HepG2 (cell line): ENCODE measurements around the gene TRPV2. TPM values are rescaled to one million over a fixed set of nuclear protein-coding genes. Genes with fewer than 3 reads are reported as not detected.

Experiments
- ATF6 ChIP-seq: sonication (generic); formaldehyde crosslinking; conservative IDR thresholded peaks from 2 replicates; pipeline ENCODE4 v1.4.0; 2020; ENCODE audit warnings: missing genetic modification reagents
- ATF7 ChIP-seq, 2 experiments: fragments of 450-650 bp in 1 of 2; sonication (generic) in 1 of 2; formaldehyde crosslinking in 1 of 2; IDR thresholded peaks; 2 replicates each; pipeline versions ENCODE4 v1.4.0 to v1.6.1; 2016 to 2020; ENCODE audit warnings: antibody characterized with exemption in 1 of 2, mild to moderate bottlenecking in 1 of 2, missing genetic modification reagents in 1 of 2
- BATF2 ChIP-seq: sonication (generic); formaldehyde crosslinking; IDR thresholded peaks from 2 replicates; pipeline ENCODE4 v1.8.0; 2022; ENCODE audit warnings: mild to moderate bottlenecking, missing genetic modification reagents, moderate library complexity
- CTCF ChIP-seq: sonication (generic); formaldehyde crosslinking; IDR thresholded peaks from 2 replicates; pipeline ENCODE4 v1.5.0; 2020; ENCODE audit warnings: mild to moderate bottlenecking, missing genetic modification reagents, moderate library complexity
- ELF1 ChIP-seq: sonication (generic); formaldehyde crosslinking; IDR thresholded peaks from 2 replicates; pipeline ENCODE4 v1.4.0; 2020; ENCODE audit warnings: missing genetic modification reagents
- ELK4 ChIP-seq: sonication (generic); formaldehyde crosslinking; IDR thresholded peaks from 2 replicates; pipeline ENCODE4 v1.9.0; 2021; ENCODE audit warnings: missing genetic modification reagents, borderline replicate concordance
- FIP1L1 ChIP-seq: fragments of 200-400 bp; formaldehyde crosslinking; IDR thresholded peaks from 2 replicates; pipeline ENCODE4 v1.6.1; 2018; ENCODE audit warnings: low read depth, mild to moderate bottlenecking, low read length, moderate library complexity, borderline replicate concordance; ENCODE audit not compliant: insufficient read depth
- GABPA ChIP-seq, 2 experiments: IDR thresholded peaks; 2 replicates each; pipeline ENCODE4 v1.6.1; 2011 to 2016; ENCODE audit warnings: low read depth in 2 of 2, low read length in 1 of 2, missing biosample characterization in 1 of 2, missing genetic modification characterization in 1 of 2
- IRF2 ChIP-seq: IDR thresholded peaks from 2 replicates; pipeline ENCODE4 v1.6.1; 2018; ENCODE audit warnings: missing genetic modification reagents, missing compliant biosample characterization
- RBAK ChIP-seq: sonication (generic); formaldehyde crosslinking; IDR thresholded peaks from 2 replicates; pipeline ENCODE4 v1.5.1; 2020; ENCODE audit warnings: mild to moderate bottlenecking, missing genetic modification reagents
- ZNF101 ChIP-seq: sonication (generic); formaldehyde crosslinking; IDR thresholded peaks from 2 replicates; pipeline ENCODE4 v1.4.0; 2020; ENCODE audit warnings: mild to moderate bottlenecking, low read depth, missing genetic modification reagents, borderline replicate concordance
- ZNF251 ChIP-seq: sonication (generic); formaldehyde crosslinking; IDR thresholded peaks from 2 replicates; pipeline ENCODE4 v1.9.0; 2021; ENCODE audit warnings: mild to moderate bottlenecking, missing genetic modification reagents
- ZNF3 ChIP-seq: IDR thresholded peaks from 2 replicates; pipeline ENCODE4 v1.7.0; 2017; ENCODE audit warnings: inconsistent platforms
- ZNF432 ChIP-seq: sonication (generic); formaldehyde crosslinking; IDR thresholded peaks from 2 replicates; pipeline ENCODE4 v1.5.0; 2020; ENCODE audit warnings: missing genetic modification reagents, mild to moderate bottlenecking, borderline replicate concordance
- ZNF496 ChIP-seq: sonication (generic); formaldehyde crosslinking; IDR thresholded peaks from 2 replicates; pipeline ENCODE4 v1.8.1; 2023; ENCODE audit warnings: mild to moderate bottlenecking, moderate library complexity, missing genetic modification reagents; ENCODE audit not compliant: insufficient replicate concordance
- ZNF501 ChIP-seq: sonication (generic); formaldehyde crosslinking; IDR thresholded peaks from 2 replicates; pipeline ENCODE4 v1.5.1; 2020; ENCODE audit warnings: mild to moderate bottlenecking, moderate library complexity, missing genetic modification reagents
- ZNF607 ChIP-seq: sonication (generic); formaldehyde crosslinking; IDR thresholded peaks from 2 replicates; pipeline ENCODE4 v1.5.1; 2020; ENCODE audit warnings: missing genetic modification reagents, mild to moderate bottlenecking, borderline replicate concordance
- ZNF672 ChIP-seq: sonication (generic); formaldehyde crosslinking; IDR thresholded peaks from 2 replicates; pipeline ENCODE4 v1.8.1; 2022; ENCODE audit warnings: missing genetic modification reagents
- ZNF772 ChIP-seq: sonication (generic); formaldehyde crosslinking; IDR thresholded peaks from 2 replicates; pipeline ENCODE4 v1.5.0; 2020; ENCODE audit warnings: mild to moderate bottlenecking, missing genetic modification reagents
- ZNF788 ChIP-seq: sonication (generic); formaldehyde crosslinking; IDR thresholded peaks from 2 replicates; pipeline ENCODE4 v1.5.0; 2020; ENCODE audit warnings: mild to moderate bottlenecking, missing genetic modification reagents, borderline replicate concordance
- polyA plus RNA-seq, 8 experiments: library from polyadenylated mRNA; depleted of rRNA in 3 of 8; stranded (reverse) in 7 of 8; unstranded in 1 of 8; fragments of >200 nt; fragmentation: Illumina TruSeq in 4 of 8; extraction: Trizol in 4 of 8; gene quantifications; 2 replicates each; pipeline versions ENCODE4 v1.2.1 to v1.2.3, GENCODE V29; 2011 to 2016; ENCODE audit warnings: low read depth in 4 of 8, missing spikeins in 1 of 8, mixed read lengths in 1 of 8; ENCODE audit not compliant: insufficient read depth in 1 of 8
- total RNA-seq, 5 experiments: library from RNA; depleted of rRNA; stranded (reverse); fragments of >200 nt; fragmentation: Illumina TruSeq; extraction: Trizol; gene quantifications; 2 replicates each; pipeline ENCODE4 v1.2.3, GENCODE V29; 2016; ENCODE audit warnings: low read depth in 1 of 5
- TF ChIP-seq, protein P1 (sequence below): IDR thresholded peaks from 2 replicates; pipeline ENCODE4 v1.6.1; 2016; ENCODE audit warnings: control low read depth
- TF ChIP-seq, protein P2 (sequence below): IDR thresholded peaks from 2 replicates; pipeline ENCODE4 v1.6.1; 2012; ENCODE audit warnings: inconsistent platforms

The TRPV2 gene
- total and polyA plus RNA-seq, 2 of the 13 experiments (the other 11 are each of a cell fraction or from before 2014, with no cell fraction given), result 13.6 to 21.3 TPM

DNA sequence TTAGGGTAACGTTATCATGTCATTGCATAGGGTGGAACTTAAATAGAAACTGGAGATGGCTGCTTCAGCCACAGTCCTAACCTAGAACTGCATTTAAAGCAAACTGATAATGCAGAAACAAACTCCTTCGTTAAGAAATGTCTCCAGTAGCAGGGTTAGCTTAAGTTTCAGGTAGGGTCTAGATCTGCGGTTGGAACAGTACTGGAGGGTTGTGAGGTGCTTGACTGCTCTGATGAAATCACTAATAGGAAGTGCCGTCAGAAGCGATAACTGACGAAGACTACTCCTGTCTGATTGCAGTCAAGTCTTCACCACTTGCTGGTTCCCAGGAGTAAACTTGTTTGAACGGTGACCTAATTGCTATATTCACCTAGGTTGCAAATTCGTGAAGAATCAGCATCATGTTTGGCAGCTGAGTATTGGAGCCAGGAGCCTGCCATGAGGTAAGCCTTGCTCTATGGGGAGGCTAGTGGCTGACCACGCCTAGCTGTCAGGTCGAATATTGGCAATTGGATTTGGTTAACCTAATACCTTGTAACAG, 24.5 kb downstream of the TRPV2 start (continued):
- no peak for TF ChIP-seq ZNF432 (CRISPR knock-in tag)
- no peak for TF ChIP-seq IRF2 (CRISPR knock-in tag)
- no peak for TF ChIP-seq ATF7 (IDR thresholded peaks at IDR 0.05)
- no peak for TF ChIP-seq ATF7 (CRISPR knock-in tag; IDR thresholded peaks at IDR 0.05)
- TF ChIP-seq ELF1 (CRISPR knock-in tag), result no peak
- TF ChIP-seq GABPA (IDR thresholded peaks at IDR 0.05; ENCODE audit: low read depth, low read length), result no peak
- no peak for TF ChIP-seq GABPA (CRISPR knock-in tag; IDR thresholded peaks at IDR 0.05; ENCODE audit: low read depth)
- no peak for TF ChIP-seq ZNF496 (CRISPR knock-in tag)
- no peak for TF ChIP-seq BATF2 (CRISPR knock-in tag)
- no peak for TF ChIP-seq ZNF672 (CRISPR knock-in tag)
- TF ChIP-seq RBAK (CRISPR knock-in tag), result no peak
- no peak for TF ChIP-seq ZNF251
- TF ChIP-seq ZNF788 (CRISPR knock-in tag), result no peak
- TF ChIP-seq ZNF501, result no peak
- TF ChIP-seq ELK4 (CRISPR knock-in tag), result no peak
- TF ChIP-seq ZNF101 (CRISPR knock-in tag), result no peak
- TF ChIP-seq, protein P1, sequence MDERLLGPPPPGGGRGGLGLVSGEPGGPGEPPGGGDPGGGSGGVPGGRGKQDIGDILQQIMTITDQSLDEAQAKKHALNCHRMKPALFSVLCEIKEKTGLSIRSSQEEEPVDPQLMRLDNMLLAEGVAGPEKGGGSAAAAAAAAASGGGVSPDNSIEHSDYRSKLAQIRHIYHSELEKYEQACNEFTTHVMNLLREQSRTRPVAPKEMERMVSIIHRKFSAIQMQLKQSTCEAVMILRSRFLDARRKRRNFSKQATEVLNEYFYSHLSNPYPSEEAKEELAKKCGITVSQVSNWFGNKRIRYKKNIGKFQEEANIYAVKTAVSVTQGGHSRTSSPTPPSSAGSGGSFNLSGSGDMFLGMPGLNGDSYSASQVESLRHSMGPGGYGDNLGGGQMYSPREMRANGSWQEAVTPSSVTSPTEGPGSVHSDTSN (CRISPR knock-in tag), result no peak
- TF ChIP-seq CTCF (CRISPR knock-in tag), result no peak
- no peak for TF ChIP-seq ZNF3 (CRISPR knock-in tag)
- no peak for TF ChIP-seq ATF6 (CRISPR knock-in tag)
- TF ChIP-seq ZNF772 (CRISPR knock-in tag), result no peak
- TF ChIP-seq, protein P2, sequence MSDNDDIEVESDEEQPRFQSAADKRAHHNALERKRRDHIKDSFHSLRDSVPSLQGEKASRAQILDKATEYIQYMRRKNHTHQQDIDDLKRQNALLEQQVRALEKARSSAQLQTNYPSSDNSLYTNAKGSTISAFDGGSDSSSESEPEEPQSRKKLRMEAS, result 0 out of 2 replicates have a peak, but pooled peaks have one; percentile 13
- TF ChIP-seq FIP1L1, result no peak
- no peak for TF ChIP-seq ZNF607 (CRISPR knock-in tag)
